Measurements from ENCODE around the gene PDE10A.

The PDE10A gene

GRCh38 chr6:165677091-165677490 lies 14.1 kb upstream of the PDE10A start:
- DNase-seq, result no peak

DNA sequence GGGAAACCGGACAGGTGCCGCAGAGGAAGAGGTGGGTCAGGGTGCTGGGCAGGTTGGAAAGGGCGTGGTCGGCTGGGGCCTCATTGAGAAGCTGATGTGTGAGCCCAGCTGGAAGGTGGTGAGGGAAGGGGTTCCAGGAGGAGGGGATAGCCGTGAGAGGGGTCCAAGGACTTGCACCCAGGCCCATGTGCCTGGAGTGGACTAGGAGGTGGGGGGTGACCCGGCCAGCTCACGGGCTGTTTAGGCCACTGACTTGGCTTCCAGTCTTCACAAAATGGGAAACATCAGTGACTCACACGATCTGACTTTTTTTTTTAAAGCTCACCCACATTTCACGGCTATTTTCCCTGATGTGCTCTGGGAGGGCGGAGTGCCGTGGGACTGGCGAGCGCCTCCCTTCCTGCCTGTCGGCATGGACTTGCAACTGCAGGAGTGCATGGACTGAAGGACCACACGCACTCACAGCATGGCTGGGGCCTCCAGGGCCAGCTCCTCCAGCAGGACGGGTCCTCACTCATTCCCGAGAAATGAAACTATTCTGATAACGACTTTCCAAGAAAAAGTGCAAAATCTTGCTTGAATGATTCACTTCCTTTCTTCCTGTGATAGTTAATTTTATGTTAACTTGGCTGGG lies 13.5 kb upstream of the PDE10A start:
- DNase-seq, result no peak

DNA sequence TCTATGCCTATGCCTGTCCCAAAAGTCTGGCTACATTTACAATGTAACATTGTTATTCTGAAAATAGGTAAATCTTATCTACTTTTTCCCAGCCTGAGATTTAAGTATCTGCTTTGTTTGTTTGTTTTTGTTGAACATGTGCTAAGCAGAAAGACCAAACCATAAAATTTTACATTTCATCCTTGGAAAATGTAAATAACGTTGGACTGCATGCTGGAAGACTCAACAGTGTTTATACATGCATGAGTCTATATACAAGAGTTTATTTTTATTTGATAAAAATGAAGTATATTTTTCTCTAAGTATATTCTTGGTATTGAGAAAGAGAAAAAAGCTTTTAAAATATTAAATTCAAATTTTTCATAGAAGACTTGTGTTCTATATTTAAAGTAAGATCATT lies 12.1 kb upstream of the PDE10A start:
- no peak for DNase-seq

DNA sequence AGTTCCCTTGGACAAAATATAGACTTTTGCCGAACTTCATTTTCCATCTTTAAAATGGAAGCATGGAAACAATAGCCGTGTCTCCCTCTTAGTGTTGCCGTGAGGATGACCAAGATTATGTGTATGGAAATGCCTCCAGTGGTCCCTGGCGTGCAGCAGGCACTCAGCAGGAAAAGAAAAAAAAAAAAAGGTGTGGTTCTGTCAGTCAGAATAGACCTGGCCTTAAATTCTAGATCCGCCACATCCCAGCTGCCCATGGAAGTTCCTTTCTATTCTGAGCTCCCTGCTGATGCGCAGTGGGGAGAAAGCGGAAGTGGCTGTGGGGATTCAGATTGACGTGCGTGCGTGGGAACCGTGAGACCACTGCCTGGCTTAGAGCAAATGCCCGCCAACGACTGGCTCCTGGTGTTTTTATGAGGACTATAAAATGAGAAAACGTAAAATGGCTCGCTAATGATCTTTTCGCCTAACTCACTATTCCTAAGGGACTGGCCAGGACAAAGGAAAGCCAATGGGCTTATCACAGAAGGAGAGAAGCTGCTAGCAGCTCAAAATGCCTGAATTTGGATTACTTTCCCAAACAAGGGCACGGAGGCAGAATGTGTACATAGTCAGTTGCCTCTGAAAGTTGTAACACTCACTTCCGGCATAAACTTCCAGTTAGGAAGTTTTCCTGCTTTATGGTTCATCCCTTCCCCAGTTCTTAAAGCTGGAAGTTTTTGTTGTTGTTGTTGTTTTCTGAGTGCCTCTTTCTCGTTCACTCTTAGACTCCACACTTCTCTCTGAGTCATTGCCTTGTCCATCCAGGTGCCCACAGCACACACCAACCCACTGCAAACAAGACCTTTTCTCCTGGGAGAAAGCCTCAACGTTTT lies 11.4 kb upstream of the PDE10A start:
- no peak for DNase-seq

GRCh38 chr6:165671222-165671768 lies 8.3 kb upstream of the PDE10A start:
- no peak for DNase-seq

- no peak for DNase-seq
These were observed 5.9 kb upstream of the PDE10A start for GRCh38 chr6:165668951-165669350.

GRCh38 chr6:165665384-165665672 lies 2.3 kb upstream of the PDE10A start:
- no peak for DNase-seq

GRCh38 chr6:165664559-165665383 lies 1.7 kb upstream of the PDE10A start:
- DNase-seq, result no peak

- no peak for DNase-seq
These were observed 906 bp upstream of the PDE10A start for GRCh38 chr6:165663736-165664558.

- DNase-seq, result no peak
These were observed 315 bp upstream of the PDE10A start for GRCh38 chr6:165663377-165663735.

DNA sequence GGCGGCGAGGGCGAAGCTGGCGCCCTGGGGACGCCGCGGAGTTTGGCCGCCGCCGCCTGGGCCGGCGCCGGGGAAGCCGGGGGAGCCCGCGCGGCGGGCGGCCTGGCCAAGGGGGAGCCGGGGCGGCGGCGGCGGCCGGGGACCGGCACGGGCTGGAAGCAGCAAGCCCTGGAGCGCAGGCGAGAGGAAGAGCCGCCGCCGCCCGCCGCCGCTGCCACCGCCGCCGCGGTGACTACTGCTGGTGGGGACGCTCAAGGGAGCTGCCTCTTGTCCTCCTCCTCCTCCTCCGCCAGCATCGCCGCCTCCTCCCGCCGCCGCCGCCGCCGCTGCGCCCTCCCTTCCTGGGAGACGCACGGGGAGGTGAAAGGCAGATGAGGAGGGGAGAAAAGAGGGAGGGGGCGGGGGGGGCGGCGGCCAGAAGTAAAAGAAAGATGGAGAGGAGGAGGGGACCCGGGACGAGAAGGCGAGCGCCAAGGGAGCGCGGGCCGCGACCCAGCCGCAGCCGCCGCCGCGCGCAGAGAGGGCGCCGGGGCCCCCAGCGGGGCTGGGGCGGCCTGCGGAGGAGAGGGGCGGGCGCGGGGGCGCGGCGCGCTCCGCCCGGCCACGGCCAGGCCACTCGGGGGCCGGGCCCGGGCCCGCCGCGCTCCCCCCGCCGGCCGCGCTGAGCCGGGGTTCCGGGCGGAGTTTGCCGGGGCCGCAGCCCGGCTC lies 846 bp downstream of the PDE10A start:
- DNase-seq, result no peak

GRCh38 chr6:165661664-165662025 lies 1.4 kb downstream of the PDE10A start:
- no peak for DNase-seq

- DNase-seq, result no peak
These were observed 2.0 kb downstream of the PDE10A start for GRCh38 chr6:165660857-165661663.

GRCh38 chr6:165659945-165660856 lies 2.8 kb downstream of the PDE10A start:
- DNase-seq, result no peak

DNA sequence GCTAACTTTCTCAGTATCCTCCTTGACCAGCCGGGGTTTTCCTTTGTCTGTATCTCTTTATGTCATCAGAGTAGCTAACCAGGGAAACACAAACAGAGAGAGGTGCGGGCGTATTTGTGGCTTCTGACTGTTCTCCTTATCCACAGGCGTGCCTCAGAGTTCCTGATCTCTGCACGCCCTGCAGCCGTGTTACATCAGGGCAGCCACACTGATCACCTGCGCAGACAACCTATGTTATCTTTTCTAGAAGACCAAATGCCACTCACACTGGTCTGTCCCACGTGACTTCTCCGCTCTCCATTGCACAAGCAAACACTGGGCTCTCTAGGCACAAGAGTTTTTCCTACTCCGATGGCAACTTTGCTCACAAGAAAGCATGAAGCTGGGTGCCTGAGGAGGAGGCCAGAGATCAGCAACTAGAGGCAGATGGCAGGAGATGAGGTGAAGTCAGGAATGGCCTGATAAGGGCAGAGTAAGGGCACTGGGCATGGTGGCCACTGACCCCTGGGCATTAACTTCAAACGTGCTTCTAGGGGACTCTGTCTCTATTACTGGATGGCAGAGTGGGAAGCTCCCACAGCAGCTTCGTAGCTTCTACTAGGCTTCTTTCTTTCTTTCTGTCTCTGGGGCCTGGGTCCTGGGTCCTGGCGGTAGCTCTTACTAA lies 4.5 kb downstream of the PDE10A start:
- DNase-seq, result no peak

DNA sequence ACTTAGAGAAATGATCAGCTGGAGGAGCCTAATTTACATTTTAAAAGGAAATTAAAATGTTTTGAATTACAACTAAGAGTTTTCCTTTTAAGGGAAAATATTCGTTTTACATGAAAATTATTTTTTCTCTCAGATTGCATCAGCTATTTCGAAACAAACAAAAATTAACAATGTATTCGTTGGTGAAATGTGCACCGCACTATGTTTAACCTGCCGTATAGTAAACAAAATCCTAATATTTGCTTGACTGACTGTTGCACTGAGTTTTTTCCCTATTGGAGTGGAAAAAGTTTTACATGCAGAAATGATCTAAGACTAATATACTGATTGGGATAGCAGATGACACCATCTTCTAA lies 5.7 kb downstream of the PDE10A start:
- DNase-seq, result no peak

DNA sequence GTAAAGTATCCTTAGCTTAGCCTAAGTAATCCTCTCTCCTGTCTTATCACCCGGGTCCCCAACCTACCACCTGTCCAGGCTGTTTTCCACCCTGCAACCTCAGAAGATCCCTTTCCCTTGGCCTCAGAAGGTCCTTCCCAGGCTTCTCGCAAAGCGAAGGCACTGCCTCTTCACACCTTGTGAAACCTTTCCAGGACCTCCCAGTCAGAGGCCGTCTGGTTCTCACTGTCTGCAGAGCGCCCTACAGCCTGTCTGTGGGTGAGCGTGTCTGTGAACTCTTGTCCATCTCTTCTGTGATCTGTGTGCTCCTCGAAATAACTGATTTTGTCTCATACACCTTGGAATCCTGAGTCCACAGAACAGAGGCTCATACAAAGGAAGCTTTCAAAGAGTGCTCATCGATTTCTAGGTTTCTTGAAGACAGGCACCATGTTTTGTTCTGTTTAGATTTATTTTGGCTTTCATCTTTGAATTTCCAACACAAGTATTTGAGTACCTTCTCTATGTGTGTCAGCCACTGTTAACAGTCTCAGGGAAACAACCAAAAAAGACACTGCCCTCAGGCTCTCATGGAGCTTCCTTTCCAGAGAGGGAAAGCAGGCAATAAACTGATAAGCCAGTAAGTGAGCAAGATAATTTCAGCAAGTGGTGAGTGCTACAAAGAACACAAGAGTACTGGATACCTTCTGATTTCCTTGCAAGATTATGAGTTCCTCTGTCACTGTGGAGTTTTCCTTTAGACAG lies 6.3 kb downstream of the PDE10A start:
- no peak for DNase-seq

GRCh38 chr6:165655191-165655590 lies 7.8 kb downstream of the PDE10A start:
- no peak for DNase-seq

- DNase-seq, result no peak
These were observed 8.9 kb downstream of the PDE10A start for GRCh38 chr6:165654144-165654543.
